Activated B cell treated with CpG ODN at 0.5 μM for 24 hours (primary cell): ENCODE measurements around the gene HSP90AA1. TPM values are rescaled to one million over a fixed set of nuclear protein-coding genes. Genes with fewer than 3 reads are reported as not detected.

Experiments used
- ATAC-seq: fragments of 200-7000 bp; cut with Tn5 transposase; one replicate; pipeline ENCODE4 v1.10.0; 2021; ENCODE audit warnings: low read depth, mild to moderate bottlenecking, moderate library complexity
- CTCF ChIA-PET: fragments of 350-600 bp; sonication (Branson Sonifier 250); formaldehyde crosslinking; loops from one replicate; lab custom pipeline; 2021; ENCODE audit warnings: antibody characterized with exemption; lab: Charles Lee
- POLR2A ChIA-PET: fragments of 350-600 bp; sonication (Branson Sonifier 250); formaldehyde crosslinking; loops from one replicate; lab custom pipeline; 2021; ENCODE audit warnings: antibody characterized with exemption; lab: Charles Lee
- DNase-seq: peaks from one replicate; pipeline ENCODE4 v3.0.0; 2022
- H3K27ac Mint-ChIP-seq: one replicate; pipeline ENCODE4 v1.8.0; 2020; ENCODE audit warnings: mixed read lengths
- H3K27me3 Mint-ChIP-seq: one replicate; pipeline ENCODE4 v1.8.0; 2021; ENCODE audit warnings: mixed read lengths
- H3K36me3 Mint-ChIP-seq: one replicate; pipeline ENCODE4 v1.8.0; 2021; ENCODE audit warnings: low read depth, mixed read lengths
- H3K4me1 Mint-ChIP-seq: one replicate; pipeline ENCODE4 v1.8.0; 2021; ENCODE audit warnings: mixed read lengths
- H3K4me3 Mint-ChIP-seq: one replicate; pipeline ENCODE4 v1.8.0; 2020; ENCODE audit warnings: mild to moderate bottlenecking, mixed read lengths
- H3K9me3 Mint-ChIP-seq: one replicate; pipeline ENCODE4 v1.8.0; 2020; ENCODE audit warnings: mixed read lengths
- intact Hi-C: fragments of 100-400 bp; cut with micrococcal nuclease; formaldehyde crosslinking; loops from one replicate; pipeline ENCODE4 v1.15.1; 2024
- total RNA-seq: library from RNA; stranded (reverse); gene quantifications from 2 replicates; pipeline ENCODE4 v1.2.3, GENCODE V29; 2022
- TF ChIP-seq, protein P1 (sequence below): fragments of 200-600 bp; IDR thresholded peaks from one replicate; pipeline ENCODE4 v1.8.0; 2022; ENCODE audit warnings: antibody characterized with exemption, mild to moderate bottlenecking

Gene HSP90AA1
- total RNA-seq, 1 donor from 2014 or later = 435 TPM

DNA sequence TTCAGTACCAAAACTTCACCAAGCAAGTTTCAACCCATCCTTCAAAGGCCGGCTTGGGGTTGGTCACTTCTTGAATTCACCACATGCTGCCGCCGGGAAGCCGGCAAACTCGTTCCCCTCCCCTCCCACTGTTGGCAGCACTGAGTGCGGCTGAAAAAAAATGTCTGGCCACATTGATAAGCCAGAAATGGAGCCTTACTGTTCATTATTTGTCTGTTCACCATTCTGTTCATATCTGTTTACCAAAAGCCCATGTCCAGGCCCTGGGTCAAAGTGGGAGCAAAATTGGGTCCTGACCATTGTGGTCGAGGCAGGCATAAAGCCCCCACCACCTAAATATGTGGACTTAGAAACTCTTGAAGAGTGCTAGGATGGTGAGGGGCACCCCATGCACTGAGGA is 7.3 kb upstream of the HSP90AA1 start:
- no peaks in the 10 kb centered on the region for H3K36me3 Mint-ChIP-seq
- H3K27me3 Mint-ChIP-seq = no peaks in the 10 kb centered on the region
- H3K4me3 Mint-ChIP-seq = no peak overlapping the region
- H3K4me1 Mint-ChIP-seq = peaks cover 14% of the 10 kb centered on the region
- no peak overlapping the region for H3K27ac Mint-ChIP-seq
- no peaks in the 10 kb centered on the region for H3K9me3 Mint-ChIP-seq
- POLR2A ChIA-PET = no interaction called here
- ATAC-seq (no peak), DNase-seq (no peak)
- CTCF ChIA-PET = interaction anchor here (1.7 kb wide), 1 partner anchor 220 kb away, joined by 4 read pairs; no protein-coding TSS in a partner anchor
- intact Hi-C loops = no loop called here
- TF ChIP-seq, protein P1, sequence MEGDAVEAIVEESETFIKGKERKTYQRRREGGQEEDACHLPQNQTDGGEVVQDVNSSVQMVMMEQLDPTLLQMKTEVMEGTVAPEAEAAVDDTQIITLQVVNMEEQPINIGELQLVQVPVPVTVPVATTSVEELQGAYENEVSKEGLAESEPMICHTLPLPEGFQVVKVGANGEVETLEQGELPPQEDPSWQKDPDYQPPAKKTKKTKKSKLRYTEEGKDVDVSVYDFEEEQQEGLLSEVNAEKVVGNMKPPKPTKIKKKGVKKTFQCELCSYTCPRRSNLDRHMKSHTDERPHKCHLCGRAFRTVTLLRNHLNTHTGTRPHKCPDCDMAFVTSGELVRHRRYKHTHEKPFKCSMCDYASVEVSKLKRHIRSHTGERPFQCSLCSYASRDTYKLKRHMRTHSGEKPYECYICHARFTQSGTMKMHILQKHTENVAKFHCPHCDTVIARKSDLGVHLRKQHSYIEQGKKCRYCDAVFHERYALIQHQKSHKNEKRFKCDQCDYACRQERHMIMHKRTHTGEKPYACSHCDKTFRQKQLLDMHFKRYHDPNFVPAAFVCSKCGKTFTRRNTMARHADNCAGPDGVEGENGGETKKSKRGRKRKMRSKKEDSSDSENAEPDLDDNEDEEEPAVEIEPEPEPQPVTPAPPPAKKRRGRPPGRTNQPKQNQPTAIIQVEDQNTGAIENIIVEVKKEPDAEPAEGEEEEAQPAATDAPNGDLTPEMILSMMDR = no peak

DNA sequence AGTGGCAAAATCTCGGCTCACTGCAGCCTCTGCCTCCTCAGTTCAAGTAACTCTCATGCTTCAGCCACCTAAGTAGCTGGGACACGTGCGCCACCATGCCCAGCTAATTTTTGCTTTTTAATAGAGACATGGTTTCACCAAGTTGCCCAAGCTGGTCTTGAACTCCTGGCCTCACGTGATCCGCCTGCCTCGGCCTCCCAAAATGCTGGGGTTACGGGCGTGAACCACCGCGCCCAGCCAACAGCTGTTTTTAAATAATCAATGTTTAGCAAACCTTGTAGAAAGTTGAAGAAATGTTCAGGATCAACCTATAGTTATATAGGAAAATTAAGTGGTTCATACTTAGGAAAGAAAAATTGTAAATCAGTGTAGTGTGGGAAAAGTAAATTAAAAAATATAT is 6.0 kb upstream of the HSP90AA1 start:
- Mint-ChIP-seq H3K4me1 (peaks cover 24% of the 10 kb centered on the region), H3K9me3 (no peaks in the 10 kb centered on the region), H3K27me3 (no peaks in the 10 kb centered on the region), H3K36me3 (peaks cover 3% of the 10 kb centered on the region), H3K4me3 (no peak overlapping the region), H3K27ac (no peak overlapping the region)
- DNase-seq (no peak), ATAC-seq (no peak)
- ChIA-PET CTCF (interaction anchor here (1.7 kb wide), 1 partner anchor 221 kb away, joined by 4 read pairs; no protein-coding TSS in a partner anchor), POLR2A (no interaction called here)
- TF ChIP-seq, protein P1 = no peak
- intact Hi-C loops = no loop called here

DNA sequence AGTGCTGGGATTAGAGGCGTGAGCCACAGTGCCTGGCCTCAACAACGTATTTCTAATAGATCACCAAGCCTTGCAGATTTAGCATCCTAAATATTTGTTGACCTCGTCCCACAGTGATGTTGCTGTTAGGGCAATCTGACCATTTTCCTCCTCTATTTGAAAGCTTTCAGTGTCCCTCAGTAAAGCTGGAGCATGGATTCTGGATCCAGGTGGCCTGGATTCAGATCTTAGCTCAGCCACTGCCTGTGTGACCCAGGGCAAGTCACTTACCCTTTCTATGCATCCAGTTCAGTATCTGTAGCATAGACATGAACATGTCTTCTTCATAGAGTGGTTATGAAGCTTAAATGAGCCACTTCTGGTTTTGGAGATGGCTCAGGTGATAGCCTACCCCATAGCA is 3.9 kb upstream of the HSP90AA1 start:
- no peak overlapping the region for H3K4me3 Mint-ChIP-seq

DNA sequence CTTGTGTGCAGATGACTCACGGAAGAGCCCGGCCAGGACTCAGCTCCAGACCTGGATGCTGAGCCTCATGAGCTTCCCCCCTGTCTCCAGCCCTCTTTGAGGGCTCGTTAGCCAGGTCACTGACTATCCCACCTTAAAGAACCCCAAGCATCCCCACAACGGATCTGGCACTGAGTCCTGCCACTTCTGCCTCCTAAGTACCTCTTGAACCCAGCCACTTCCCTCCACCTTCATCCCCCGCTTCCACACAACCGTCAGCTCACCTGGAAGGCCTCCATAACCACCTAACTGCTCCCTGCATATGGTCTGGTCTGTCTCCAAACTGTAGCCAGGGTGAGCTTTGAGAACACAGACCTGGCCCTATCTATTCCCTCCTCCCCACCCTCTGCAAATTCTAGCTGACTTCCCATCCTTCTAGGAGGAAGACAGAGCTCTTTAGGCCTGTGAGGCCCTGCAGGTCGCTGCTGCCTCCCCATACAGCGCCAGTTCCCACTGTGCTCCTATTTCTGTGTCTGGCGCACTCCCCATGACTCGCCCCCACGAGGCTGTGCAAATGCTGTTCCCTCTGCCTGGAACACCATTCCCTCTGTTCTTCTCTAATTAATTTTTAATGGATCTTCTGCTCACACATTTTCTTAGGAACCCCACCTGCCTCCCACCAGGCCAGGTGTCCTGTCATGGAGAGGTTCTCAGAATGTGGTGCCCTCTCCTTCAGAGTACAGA is 2.9 kb upstream of the HSP90AA1 start:
- ATAC-seq (no peak), DNase-seq (no peak)
- POLR2A ChIA-PET = interaction anchor here (0.6 to 1.1 kb wide), 7 partner anchors 10 to 1602 kb away, joined by 3 to 4 read pairs (median 3); no protein-coding TSS in a partner anchor
- Mint-ChIP-seq H3K4me3 (peak overlapping the region; percentile 61), H3K36me3 (peaks cover 18% of the 10 kb centered on the region), H3K9me3 (no peaks in the 10 kb centered on the region), H3K27me3 (no peaks in the 10 kb centered on the region), H3K27ac (peak overlapping the region; percentile 71), H3K4me1 (peaks cover 35% of the 10 kb centered on the region)
- CTCF ChIA-PET = interaction anchor here (0.6 to 0.7 kb wide), 2 partner anchors 9 to 17 kb away, joined by 3 read pairs; no protein-coding TSS in a partner anchor
- TF ChIP-seq, protein P1 = no peak
- intact Hi-C loops = loop anchor here (2.0 to 10.0 kb wide), 6 partner anchors 13 to 1243 kb away; partner anchors contain the start of gene EIF5

More for the DNA sequence above, 3.9 kb upstream of the HSP90AA1 start:
- H3K36me3 Mint-ChIP-seq = peaks cover 9% of the 10 kb centered on the region
- intact Hi-C loops = no loop called here
- H3K4me1 Mint-ChIP-seq = peaks cover 26% of the 10 kb centered on the region
- no peak for ATAC-seq
- H3K9me3 Mint-ChIP-seq = no peaks in the 10 kb centered on the region
- POLR2A ChIA-PET = interaction anchor here (1.0 to 1.1 kb wide), 2 partner anchors 9 to 91 kb away, joined by 3 read pairs; no protein-coding TSS in a partner anchor
- no peak for DNase-seq
- CTCF ChIA-PET = no interaction called here
- H3K27ac Mint-ChIP-seq = no peak overlapping the region
- no peaks in the 10 kb centered on the region for H3K27me3 Mint-ChIP-seq
- TF ChIP-seq, protein P1 = no peak
